CD8-positive, alpha-beta memory T cell (primary cell): ENCODE measurements around the gene CLHC1. TPM values are rescaled to one million over a fixed set of nuclear protein-coding genes. Genes with fewer than 3 reads are reported as not detected.

Experiments
- CTCF ChIA-PET: fragments of 350-600 bp; sonication (Branson Sonifier 250); formaldehyde crosslinking; loops from one replicate; lab custom pipeline; 2021; ENCODE audit warnings: antibody characterized with exemption; lab: Charles Lee
- POLR2A ChIA-PET: fragments of 350-600 bp; sonication (Branson Sonifier 250); formaldehyde crosslinking; loops from one replicate; lab custom pipeline; 2021; ENCODE audit warnings: antibody characterized with exemption; lab: Charles Lee
- DNase-seq, 5 donors: peaks; one replicate each; pipeline versions ENCODE4 v3.0.0 to v3.0.0-alpha.2; 2020 to 2022; ENCODE audit warnings: mixed read lengths in 1 of 5
- H3K27ac ChIP-seq: one replicate; pipeline ENCODE4 v1.7.0; 2013; ENCODE audit warnings: low read depth, mild to moderate bottlenecking, low read length, moderate library complexity
- H3K27me3 ChIP-seq: 2 replicates; pipeline ENCODE4 v1.7.0; 2013; ENCODE audit warnings: low read length, mild to moderate bottlenecking; ENCODE audit not compliant: insufficient read depth, poor library complexity, severe bottlenecking
- H3K36me3 ChIP-seq: 2 replicates; pipeline ENCODE4 v1.7.0; 2013; ENCODE audit warnings: mild to moderate bottlenecking, low read length, moderate library complexity; ENCODE audit not compliant: insufficient read depth
- H3K4me1 ChIP-seq: 2 replicates; pipeline ENCODE4 v1.7.0; 2013; ENCODE audit warnings: mild to moderate bottlenecking, low read length, moderate library complexity; ENCODE audit not compliant: insufficient read depth
- H3K4me3 ChIP-seq: 2 replicates; pipeline ENCODE4 v1.7.0; 2013; ENCODE audit warnings: mild to moderate bottlenecking, low read length
- H3K9me3 ChIP-seq: 2 replicates; pipeline ENCODE4 v1.7.0; 2013; ENCODE audit warnings: mild to moderate bottlenecking, low read length
- H3K27ac Mint-ChIP-seq, 8 donors: one replicate each; pipeline ENCODE4 v1.8.0; 2020 to 2021; ENCODE audit warnings: mixed read lengths in 8 of 8, mild to moderate bottlenecking in 6 of 8, inconsistent platforms in 3 of 8, moderate library complexity in 3 of 8
- H3K27me3 Mint-ChIP-seq, 2 donors: one replicate each; pipeline ENCODE4 v1.8.0; 2020 to 2021; ENCODE audit warnings: mixed read lengths in 2 of 2, mild to moderate bottlenecking in 1 of 2, moderate library complexity in 1 of 2
- H3K36me3 Mint-ChIP-seq, 3 donors: one replicate each; pipeline ENCODE4 v1.8.0; 2020 to 2021; ENCODE audit warnings: mixed read lengths in 3 of 3, inconsistent platforms in 1 of 3, mild to moderate bottlenecking in 1 of 3
- H3K4me1 Mint-ChIP-seq, 3 donors: one replicate each; pipeline ENCODE4 v1.8.0; 2020 to 2021; ENCODE audit warnings: mixed read lengths in 3 of 3, inconsistent platforms in 1 of 3, mild to moderate bottlenecking in 1 of 3
- H3K4me3 Mint-ChIP-seq, 7 donors: one replicate each; pipeline ENCODE4 v1.8.0; 2020 to 2021; ENCODE audit warnings: mixed read lengths in 7 of 7, mild to moderate bottlenecking in 6 of 7, moderate library complexity in 4 of 7, inconsistent platforms in 2 of 7
- H3K9me3 Mint-ChIP-seq, 5 donors: one replicate each; pipeline ENCODE4 v1.8.0; 2020 to 2022; ENCODE audit warnings: mixed read lengths in 5 of 5, mild to moderate bottlenecking in 3 of 5, moderate library complexity in 2 of 5, inconsistent platforms in 1 of 5
- polyA plus RNA-seq: library from polyadenylated mRNA; unstranded; fragments of 300-500 nt; fragmentation: Illumina TruSeq; gene quantifications from one replicate; pipeline ENCODE4 v1.2.3, GENCODE V29; 2021
- total RNA-seq, 2 experiments: library from RNA; stranded (reverse); gene quantifications; one replicate each; pipeline ENCODE4 v1.2.3, GENCODE V29; 2021

Gene CLHC1
- total and polyA plus RNA-seq, 3 experiments from 2014 or later, result 1.1 to 9.8 (median 8.4) TPM

DNA sequence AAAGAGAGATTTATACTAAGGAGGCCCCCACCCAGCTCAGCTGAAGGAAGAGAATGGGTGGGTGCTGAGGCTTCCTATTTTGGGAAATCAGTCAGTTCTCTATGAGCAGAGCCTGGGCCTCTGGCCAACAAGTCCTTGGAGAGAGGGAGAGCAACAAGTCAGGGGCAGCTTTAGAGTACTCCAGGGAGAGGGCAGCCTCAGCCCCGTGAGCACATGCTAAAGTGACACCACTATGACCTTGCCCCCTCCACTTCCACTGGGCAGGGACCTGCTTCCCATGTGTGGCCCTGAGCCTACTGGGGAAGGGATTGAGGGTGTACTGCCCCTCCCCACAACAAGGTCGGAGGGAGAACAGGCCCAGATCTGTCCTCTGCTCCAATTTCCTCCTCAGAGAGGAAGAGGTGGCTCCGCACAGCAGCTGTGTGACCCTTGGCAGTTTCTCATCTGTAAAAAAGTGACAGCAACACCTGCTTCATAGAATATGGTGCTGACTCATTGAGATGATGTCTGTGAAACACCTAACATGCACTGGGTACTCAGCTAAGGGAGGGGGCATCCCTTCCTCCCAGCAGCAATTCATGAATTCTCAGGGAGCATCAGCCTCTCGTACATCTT lies 72.9 kb downstream of the CLHC1 start:
- H3K36me3 ChIP-seq, result no peaks in the 10 kb centered on the region
- CTCF ChIA-PET, result interaction anchor here (1.9 kb wide), 1 partner anchor 10 kb away, joined by 6 read pairs; no protein-coding TSS in a partner anchor
- no peaks in the 10 kb centered on the region for H3K9me3 ChIP-seq
- no peaks in the 10 kb centered on the region for H3K4me1 ChIP-seq
- H3K9me3 Mint-ChIP-seq, result no peaks in the 10 kb centered on the region
- H3K27ac ChIP-seq, result no peak overlapping the region
- no peaks in the 10 kb centered on the region for H3K27me3 Mint-ChIP-seq
- no peak overlapping the region for H3K27ac Mint-ChIP-seq
- DNase-seq, result no peak
- no peaks in the 10 kb centered on the region for H3K4me1 Mint-ChIP-seq
- POLR2A ChIA-PET, result no interaction called here
- H3K4me3 ChIP-seq, result no peak overlapping the region
- H3K4me3 Mint-ChIP-seq, result no peak overlapping the region
- H3K36me3 Mint-ChIP-seq, result no peaks in the 10 kb centered on the region
- no peaks in the 10 kb centered on the region for H3K27me3 ChIP-seq

GRCh38 chr2:55158111-55158814 lies 73.8 kb downstream of the CLHC1 start:
- H3K9me3 ChIP-seq, result no peaks in the 10 kb centered on the region
- H3K4me3 ChIP-seq, result no peak overlapping the region
- Mint-ChIP-seq H3K4me1 (no peaks in the 10 kb centered on the region), H3K4me3 (no peak overlapping the region), H3K36me3 (no peaks in the 10 kb centered on the region), H3K27ac (no peak overlapping the region), H3K9me3 (no peaks in the 10 kb centered on the region), H3K27me3 (no peaks in the 10 kb centered on the region)
- no peak overlapping the region for H3K27ac ChIP-seq
- H3K27me3 ChIP-seq, result no peaks in the 10 kb centered on the region
- no peaks in the 10 kb centered on the region for H3K4me1 ChIP-seq
- DNase-seq, result no peak
- CTCF ChIA-PET, result interaction anchor here (1.2 kb wide), 1 partner anchor 11 kb away, joined by 4 read pairs; no protein-coding TSS in a partner anchor
- POLR2A ChIA-PET, result no interaction called here
- H3K36me3 ChIP-seq, result no peaks in the 10 kb centered on the region

- no peaks in the 10 kb centered on the region for H3K27me3 ChIP-seq
- no peaks in the 10 kb centered on the region for H3K36me3 ChIP-seq
- POLR2A ChIA-PET, result no interaction called here
- Mint-ChIP-seq H3K9me3 (no peaks in the 10 kb centered on the region), H3K4me1 (no peaks in the 10 kb centered on the region), H3K4me3 (no peak overlapping the region), H3K36me3 (no peaks in the 10 kb centered on the region), H3K27me3 (no peaks in the 10 kb centered on the region), H3K27ac (peak overlapping the region in 1 of 8 donors; percentile 69)
- CTCF ChIA-PET, result interaction anchor here (1.2 kb wide), 1 partner anchor 11 kb away, joined by 4 read pairs; no protein-coding TSS in a partner anchor
- no peak overlapping the region for H3K4me3 ChIP-seq
- no peak for DNase-seq
- H3K27ac ChIP-seq, result no peak overlapping the region
- no peaks in the 10 kb centered on the region for H3K4me1 ChIP-seq
- no peaks in the 10 kb centered on the region for H3K9me3 ChIP-seq
These were observed 74.6 kb downstream of the CLHC1 start for GRCh38 chr2:55157474-55157884.

GRCh38 chr2:55156984-55157383 lies 75.1 kb downstream of the CLHC1 start:
- ChIA-PET POLR2A (no interaction called here), CTCF (no interaction called here)
- Histone ChIP-seq H3K4me1 (no peaks in the 10 kb centered on the region), H3K27ac (no peak overlapping the region), H3K9me3 (no peaks in the 10 kb centered on the region), H3K4me3 (no peak overlapping the region), H3K27me3 (no peaks in the 10 kb centered on the region), H3K36me3 (no peaks in the 10 kb centered on the region)
- Mint-ChIP-seq H3K9me3 (no peaks in the 10 kb centered on the region), H3K4me1 (no peaks in the 10 kb centered on the region), H3K27ac (no peak overlapping the region), H3K36me3 (no peaks in the 10 kb centered on the region), H3K4me3 (no peak overlapping the region), H3K27me3 (no peaks in the 10 kb centered on the region)
- no peak for DNase-seq

- no peaks in the 10 kb centered on the region for H3K4me1 Mint-ChIP-seq
- H3K27me3 Mint-ChIP-seq, result no peaks in the 10 kb centered on the region
- H3K9me3 Mint-ChIP-seq, result no peaks in the 10 kb centered on the region
- Histone ChIP-seq H3K4me3 (no peak overlapping the region), H3K36me3 (no peaks in the 10 kb centered on the region), H3K27ac (no peak overlapping the region), H3K4me1 (no peaks in the 10 kb centered on the region), H3K9me3 (no peaks in the 10 kb centered on the region), H3K27me3 (no peaks in the 10 kb centered on the region)
- ChIA-PET POLR2A (no interaction called here), CTCF (no interaction called here)
- no peak overlapping the region for H3K27ac Mint-ChIP-seq
- H3K4me3 Mint-ChIP-seq, result no peak overlapping the region
- no peaks in the 10 kb centered on the region for H3K36me3 Mint-ChIP-seq
- DNase-seq, result no peak
These were observed 75.8 kb downstream of the CLHC1 start for GRCh38 chr2:55156326-55156725.

DNA sequence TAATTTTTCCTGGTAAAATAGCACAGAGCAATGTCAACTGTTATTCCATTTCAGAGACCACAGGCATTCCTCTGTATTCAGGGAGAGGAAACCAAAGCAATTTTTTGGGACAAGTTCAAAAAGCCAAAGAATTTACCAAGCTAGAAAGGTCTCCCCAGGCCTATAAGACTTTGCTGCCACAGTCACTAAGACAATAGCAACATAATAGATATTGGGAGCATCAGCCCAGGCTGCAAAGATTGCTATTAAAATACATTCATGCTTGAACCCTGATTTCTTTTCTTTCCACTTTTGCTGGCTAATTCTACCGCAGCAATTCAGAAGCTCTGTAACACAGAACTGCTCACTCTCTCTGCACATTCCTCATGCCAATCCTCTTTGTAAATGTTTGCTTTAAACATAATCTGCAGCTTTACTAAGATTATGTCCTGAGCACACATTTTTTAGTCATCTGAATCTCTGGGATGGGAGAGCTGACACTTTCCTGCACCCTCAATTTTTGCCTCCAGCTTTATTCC lies 76.3 kb downstream of the CLHC1 start:
- H3K4me1 Mint-ChIP-seq, result no peaks in the 10 kb centered on the region
- no peak for DNase-seq
- H3K36me3 Mint-ChIP-seq, result no peaks in the 10 kb centered on the region
- Histone ChIP-seq H3K27me3 (no peaks in the 10 kb centered on the region), H3K36me3 (no peaks in the 10 kb centered on the region), H3K4me3 (no peak overlapping the region), H3K4me1 (no peaks in the 10 kb centered on the region), H3K27ac (no peak overlapping the region), H3K9me3 (no peaks in the 10 kb centered on the region)
- POLR2A ChIA-PET, result no interaction called here
- H3K4me3 Mint-ChIP-seq, result no peak overlapping the region
- no peaks in the 10 kb centered on the region for H3K27me3 Mint-ChIP-seq
- no peak overlapping the region for H3K27ac Mint-ChIP-seq
- CTCF ChIA-PET, result no interaction called here
- no peaks in the 10 kb centered on the region for H3K9me3 Mint-ChIP-seq

DNA sequence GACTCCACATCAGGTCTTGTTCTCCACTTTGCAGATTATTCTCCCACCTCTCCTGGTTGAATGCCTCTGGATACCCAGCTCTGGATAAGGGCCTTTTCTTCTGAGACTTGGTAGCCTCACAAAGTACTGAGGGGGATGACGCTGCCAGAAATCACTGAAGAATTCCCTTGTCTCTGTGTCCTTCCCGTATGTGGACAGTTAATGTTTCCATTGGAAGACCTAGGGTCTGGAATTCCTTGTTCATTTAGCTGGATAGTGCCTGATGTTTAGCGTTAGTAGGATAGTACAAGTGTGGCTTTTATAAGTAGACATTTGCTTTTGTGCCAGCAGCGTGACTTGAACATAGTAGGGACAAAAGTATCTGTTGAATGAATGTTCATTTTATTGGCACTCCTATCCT lies 76.9 kb downstream of the CLHC1 start:
- no peak overlapping the region for H3K27ac Mint-ChIP-seq
- Histone ChIP-seq H3K4me1 (no peaks in the 10 kb centered on the region), H3K4me3 (no peak overlapping the region), H3K36me3 (no peaks in the 10 kb centered on the region), H3K9me3 (no peaks in the 10 kb centered on the region), H3K27ac (no peak overlapping the region), H3K27me3 (no peaks in the 10 kb centered on the region)
- ChIA-PET CTCF (no interaction called here), POLR2A (no interaction called here)
- H3K4me1 Mint-ChIP-seq, result no peaks in the 10 kb centered on the region
- no peaks in the 10 kb centered on the region for H3K9me3 Mint-ChIP-seq
- H3K27me3 Mint-ChIP-seq, result no peaks in the 10 kb centered on the region
- H3K4me3 Mint-ChIP-seq, result no peak overlapping the region
- no peaks in the 10 kb centered on the region for H3K36me3 Mint-ChIP-seq
- DNase-seq, result no peak

DNA sequence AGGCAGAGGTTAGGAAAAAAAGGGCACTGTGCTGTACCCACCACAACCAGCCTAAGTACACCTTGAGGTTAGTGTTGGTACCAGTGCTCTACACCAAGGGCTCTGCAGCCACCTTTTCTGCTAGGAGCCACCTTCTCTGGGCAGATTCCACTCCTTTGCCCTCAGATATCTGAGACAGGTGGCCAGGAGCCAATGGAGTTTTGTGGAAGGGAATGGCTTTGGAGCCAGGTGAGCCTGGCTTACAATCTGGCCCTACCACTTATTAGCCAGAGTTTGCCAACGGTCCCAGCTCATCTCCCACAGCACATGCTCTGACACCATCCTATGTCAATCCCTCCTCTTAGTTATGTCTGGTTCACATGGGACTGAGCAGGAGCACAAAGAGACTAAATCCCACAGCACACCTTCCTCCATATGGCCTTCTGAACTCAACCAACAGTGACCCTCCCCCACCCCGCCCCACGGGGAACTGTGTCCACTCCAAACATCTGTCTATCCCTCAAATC lies 77.5 kb downstream of the CLHC1 start:
- CTCF ChIA-PET, result interaction anchor here (1.2 kb wide), 1 partner anchor 14 kb away, joined by 4 read pairs; no protein-coding TSS in a partner anchor
- no peak overlapping the region for H3K27ac ChIP-seq
- no peaks in the 10 kb centered on the region for H3K4me1 ChIP-seq

More for the DNA sequence above, 77.5 kb downstream of the CLHC1 start:
- Mint-ChIP-seq H3K27ac (peak overlapping the region in 1 of 8 donors; percentile 78), H3K27me3 (peaks cover 0 to 1% of the 10 kb centered on the region in 2 donors), H3K4me3 (no peak overlapping the region), H3K9me3 (no peaks in the 10 kb centered on the region), H3K36me3 (no peaks in the 10 kb centered on the region), H3K4me1 (no peaks in the 10 kb centered on the region)
- no peaks in the 10 kb centered on the region for H3K36me3 ChIP-seq
- no peak overlapping the region for H3K4me3 ChIP-seq
- no peaks in the 10 kb centered on the region for H3K27me3 ChIP-seq
- POLR2A ChIA-PET, result no interaction called here
- no peak for DNase-seq
- H3K9me3 ChIP-seq, result no peaks in the 10 kb centered on the region
